OCI-LY7 (cell line): ENCODE measurements around the gene MMAB. TPM values are rescaled to one million over a fixed set of nuclear protein-coding genes. Genes with fewer than 3 reads are reported as not detected.

Experiments used
- BruUV-seq: library from RNA; stranded (reverse); fragments of 400-500 nt; replicated peaks from 2 replicates; lab custom pipeline; 2021; lab: Mats Ljungman, UMichigan
- CTCF ChIA-PET: fragments of 300-600 bp; sonication (Branson Sonifier 250); formaldehyde crosslinking; loops from one replicate; lab custom pipeline; 2022; ENCODE audit warnings: antibody characterized with exemption; ENCODE audit not compliant: unreplicated experiment; lab: Charles Lee
- POLR2A ChIA-PET: fragments of 300-600 bp; sonication (Branson Sonifier 250); formaldehyde crosslinking; loops from one replicate; lab custom pipeline; 2022; ENCODE audit warnings: antibody characterized with exemption; lab: Charles Lee
- DNase-seq: peaks from one replicate; pipeline ENCODE4 v3.0.0-alpha.2; 2015; ENCODE audit warnings: low spot score
- H2AFZ ChIP-seq: fragments of 200-600 bp; sonication (generic), shearing (Covaris generic); 2 replicates; pipeline ENCODE4 v1.6.1; 2014; ENCODE audit warnings: mild to moderate bottlenecking, antibody characterized with exemption, low read length, moderate library complexity
- H3K27ac ChIP-seq: fragments of 200-600 bp; sonication (generic); 2 replicates; pipeline ENCODE4 v1.5.1; 2014; ENCODE audit warnings: mixed run types, low read depth, mild to moderate bottlenecking, moderate library complexity, low read length, inconsistent platforms; ENCODE audit not compliant: poor library complexity, severe bottlenecking
- H3K36me3 ChIP-seq: fragments of 200-600 bp; sonication (generic); 2 replicates; pipeline ENCODE4 v1.6.1; 2014; ENCODE audit warnings: mild to moderate bottlenecking, antibody characterized with exemption, low read length, moderate library complexity, mixed read lengths; ENCODE audit not compliant: insufficient read depth
- H3K4me1 ChIP-seq: fragments of 200-600 bp; sonication (generic); 2 replicates; pipeline ENCODE4 v1.5.1; 2014; ENCODE audit warnings: mild to moderate bottlenecking, low read length; ENCODE audit not compliant: insufficient read depth, poor library complexity, severe bottlenecking
- H3K4me2 ChIP-seq: fragments of 200-600 bp; sonication (generic); 2 replicates; pipeline ENCODE4 v1.6.1; 2014; ENCODE audit warnings: mild to moderate bottlenecking, low read length
- H3K4me3 ChIP-seq: fragments of 200-600 bp; sonication (generic); 2 replicates; pipeline ENCODE4 v1.5.1; 2014; ENCODE audit warnings: mild to moderate bottlenecking, low read depth, low read length; ENCODE audit not compliant: poor library complexity, severe bottlenecking
- H3K79me2 ChIP-seq: fragments of 200-600 bp; sonication (generic); 2 replicates; pipeline ENCODE4 v1.6.1; 2016; ENCODE audit warnings: low read depth, mild to moderate bottlenecking, low read length, moderate library complexity, mixed read lengths; ENCODE audit not compliant: insufficient read depth
- H3K9me2 ChIP-seq: fragments of 200-600 bp; sonication (generic); 2 replicates; pipeline ENCODE4 v1.6.1; 2016; ENCODE audit warnings: mild to moderate bottlenecking, low read length, mixed read lengths; ENCODE audit not compliant: insufficient read depth
- H3K9me3 ChIP-seq: fragments of 200-600 bp; sonication (generic); 2 replicates; pipeline ENCODE4 v1.6.1; 2014; ENCODE audit warnings: mild to moderate bottlenecking, mixed run types, low read length, mixed read lengths
- H4K20me1 ChIP-seq: fragments of 200-600 bp; sonication (generic); 2 replicates; pipeline ENCODE4 v1.6.1; 2014; ENCODE audit warnings: mild to moderate bottlenecking, antibody characterized with exemption, low read length, moderate library complexity, mixed read lengths; ENCODE audit not compliant: insufficient read depth
- EZH2phosphoT487 ChIP-seq: fragments of 200-600 bp; sonication (generic); IDR thresholded peaks from 2 replicates; pipeline ENCODE4 v1.6.1; 2018; ENCODE audit warnings: low read depth, borderline replicate concordance, mild to moderate bottlenecking, mixed run types, antibody characterized with exemption, low read length, moderate library complexity, mixed read lengths
- intact Hi-C: fragments of 100-400 bp; cut with micrococcal nuclease; formaldehyde crosslinking; loops from one replicate; pipeline ENCODE4 v1.10.0; 2022; ENCODE audit not compliant: unreplicated experiment
- total RNA-seq, 2 experiments: library from RNA; depleted of rRNA in 1 of 2; stranded (reverse); fragments of >200 nt in 1 of 2; shearing (Covaris generic) in 1 of 2; gene quantifications; 2 replicates each; pipeline ENCODE4 v1.2.3, GENCODE V29; 2014 to 2022
- TF ChIP-seq, protein P1 (sequence below): fragments of 200-600 bp; sonication (generic); conservative IDR thresholded peaks from 2 replicates; pipeline ENCODE4 v1.5.1; 2014; ENCODE audit warnings: mild to moderate bottlenecking, antibody characterized with exemption, low read length, moderate library complexity, mixed read lengths

MMAB gene
- total RNA-seq, 2 experiments from 2014 or later: 59.8 to 90.0 TPM

DNA sequence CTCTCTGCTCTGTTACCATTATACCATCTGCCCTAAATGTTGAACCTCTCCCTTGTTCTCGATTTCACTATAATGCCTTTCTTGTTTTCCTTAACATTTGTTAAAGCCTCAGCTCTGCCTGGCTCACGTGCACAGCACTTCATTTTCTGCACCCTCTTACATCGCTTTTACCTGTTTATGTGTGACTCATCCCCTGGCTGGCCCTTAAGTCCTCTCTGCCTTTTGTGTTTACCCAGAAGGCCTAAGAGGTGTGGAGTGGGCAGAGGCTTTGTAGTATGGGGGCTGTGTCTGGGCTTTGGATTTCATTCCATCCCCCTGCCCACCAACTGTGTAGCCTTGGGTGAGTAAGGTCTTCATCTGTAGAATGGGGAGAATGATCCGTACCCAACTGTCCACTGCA lies 59.3 kb downstream of the MMAB start:
- ChIA-PET CTCF (no interaction called here), POLR2A (interaction anchor here (0.6 kb wide), 1 partner anchor 240 kb away, joined by 5 read pairs; no protein-coding TSS in a partner anchor)
- H3K4me1 ChIP-seq: no peaks in the 10 kb centered on the region
- TF ChIP-seq, protein P1, sequence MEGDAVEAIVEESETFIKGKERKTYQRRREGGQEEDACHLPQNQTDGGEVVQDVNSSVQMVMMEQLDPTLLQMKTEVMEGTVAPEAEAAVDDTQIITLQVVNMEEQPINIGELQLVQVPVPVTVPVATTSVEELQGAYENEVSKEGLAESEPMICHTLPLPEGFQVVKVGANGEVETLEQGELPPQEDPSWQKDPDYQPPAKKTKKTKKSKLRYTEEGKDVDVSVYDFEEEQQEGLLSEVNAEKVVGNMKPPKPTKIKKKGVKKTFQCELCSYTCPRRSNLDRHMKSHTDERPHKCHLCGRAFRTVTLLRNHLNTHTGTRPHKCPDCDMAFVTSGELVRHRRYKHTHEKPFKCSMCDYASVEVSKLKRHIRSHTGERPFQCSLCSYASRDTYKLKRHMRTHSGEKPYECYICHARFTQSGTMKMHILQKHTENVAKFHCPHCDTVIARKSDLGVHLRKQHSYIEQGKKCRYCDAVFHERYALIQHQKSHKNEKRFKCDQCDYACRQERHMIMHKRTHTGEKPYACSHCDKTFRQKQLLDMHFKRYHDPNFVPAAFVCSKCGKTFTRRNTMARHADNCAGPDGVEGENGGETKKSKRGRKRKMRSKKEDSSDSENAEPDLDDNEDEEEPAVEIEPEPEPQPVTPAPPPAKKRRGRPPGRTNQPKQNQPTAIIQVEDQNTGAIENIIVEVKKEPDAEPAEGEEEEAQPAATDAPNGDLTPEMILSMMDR: no peak
- TF ChIP-seq EZH2phosphoT487: no peak
- BruUV-seq: no TSS peak
- DNase-seq: no peak
- no peak overlapping the region for H3K4me3 ChIP-seq
- H3K36me3 ChIP-seq: peaks cover 61% of the 10 kb centered on the region; the same call in 1 of the 2 replicates
- intact Hi-C loops: no loop called here
- no peak overlapping the region for H3K4me2 ChIP-seq
- H3K79me2 ChIP-seq: no peaks in the 10 kb centered on the region
- H4K20me1 ChIP-seq: no peaks in the 10 kb centered on the region
- H3K9me2 ChIP-seq: no peaks in the 10 kb centered on the region
- no peak overlapping the region for H2AFZ ChIP-seq
- no peak overlapping the region for H3K27ac ChIP-seq
- no peaks in the 10 kb centered on the region for H3K9me3 ChIP-seq

DNA sequence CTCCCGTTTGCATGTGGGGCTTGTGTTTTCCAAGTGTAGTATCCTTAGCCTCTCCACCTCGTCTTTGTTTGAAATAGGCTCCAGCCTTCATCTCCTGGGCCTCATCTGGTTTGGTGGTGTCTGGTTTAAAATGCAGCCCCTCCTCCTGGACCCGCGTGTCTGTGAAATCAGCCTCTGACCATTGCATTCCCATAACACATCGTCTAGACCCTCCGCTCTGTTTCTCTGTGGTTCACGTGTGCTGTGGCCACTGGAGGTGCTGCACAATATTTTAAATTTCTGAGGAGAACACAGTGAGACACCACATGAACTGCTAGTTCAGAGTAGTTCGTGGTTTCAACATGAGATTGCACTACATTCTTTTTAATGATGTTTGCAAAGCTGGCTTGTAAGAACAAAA lies 60.3 kb downstream of the MMAB start:
- TF ChIP-seq, protein P1: no peak
- H3K4me1 ChIP-seq: no peaks in the 10 kb centered on the region
- no peak overlapping the region for H2AFZ ChIP-seq
- ChIA-PET POLR2A (no interaction called here), CTCF (no interaction called here)
- H4K20me1 ChIP-seq: no peaks in the 10 kb centered on the region
- no peak overlapping the region for H3K4me2 ChIP-seq
- no peak overlapping the region for H3K27ac ChIP-seq
- no TSS peak for BruUV-seq
- no peak overlapping the region for H3K4me3 ChIP-seq
- peaks cover 62% of the 10 kb centered on the region for H3K36me3 ChIP-seq
- H3K79me2 ChIP-seq: no peaks in the 10 kb centered on the region
- no peak for DNase-seq
- intact Hi-C loops: no loop called here
- H3K9me3 ChIP-seq: no peaks in the 10 kb centered on the region
- H3K9me2 ChIP-seq: no peaks in the 10 kb centered on the region

GRCh38 chr12:109512608-109513007 lies 60.7 kb downstream of the MMAB start:
- Histone ChIP-seq H3K4me3 (no peak overlapping the region), H3K4me1 (no peaks in the 10 kb centered on the region), H3K9me2 (no peaks in the 10 kb centered on the region), H4K20me1 (no peaks in the 10 kb centered on the region), H3K9me3 (no peaks in the 10 kb centered on the region), H3K4me2 (no peak overlapping the region), H2AFZ (no peak overlapping the region), H3K27ac (no peak overlapping the region), H3K36me3 (peaks cover 62% of the 10 kb centered on the region), H3K79me2 (no peaks in the 10 kb centered on the region)
- BruUV-seq: no TSS peak
- intact Hi-C loops: no loop called here
- ChIA-PET POLR2A (no interaction called here), CTCF (no interaction called here)
- no peak for TF ChIP-seq EZH2phosphoT487
- TF ChIP-seq, protein P1: no peak
- no peak for DNase-seq
